Islet precursor cell (in vitro differentiated cells): ENCODE data around the gene FUT8.
"Not testable (repeated sequence)": the region's sequence is repeated elsewhere in the genome, so short reads cannot be mapped to it uniquely, and the experiment has no call there.

ENCODE experiments used
- DNase-seq: peaks from one replicate; pipeline ENCODE4 v3.0.0-alpha.2; 2018

The FUT8 gene

DNA sequence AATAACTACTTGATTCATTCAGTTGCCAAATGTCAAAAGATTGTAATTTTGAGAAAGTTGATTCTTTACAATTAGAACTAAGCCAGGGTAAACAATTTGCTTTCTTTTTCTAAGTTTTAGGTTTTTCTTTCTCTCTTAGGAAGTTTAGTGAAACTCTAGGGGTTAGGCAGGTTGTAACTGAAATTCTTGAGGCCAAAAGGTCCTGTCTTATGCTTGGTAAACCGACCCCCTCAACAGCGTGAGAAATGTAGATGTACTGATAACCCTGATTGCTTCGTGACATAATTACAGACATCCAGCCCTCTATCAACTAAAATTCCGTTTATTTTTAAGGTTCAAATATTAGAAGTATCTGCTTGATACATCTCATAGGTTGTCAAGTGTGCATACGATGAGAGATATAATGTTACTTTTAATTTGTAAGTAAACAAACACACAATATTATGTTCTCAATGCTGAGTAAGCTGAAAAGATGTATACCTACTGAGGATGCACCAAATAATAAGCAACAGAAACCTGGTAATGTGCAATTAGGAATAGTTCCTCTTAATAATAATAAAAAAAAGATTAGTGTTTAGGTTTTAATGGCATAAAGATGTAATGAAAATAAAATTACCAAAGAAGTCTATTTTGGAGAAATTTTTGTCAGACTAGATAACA lies 7.2 kb downstream of the FUT8 start:
- DNase-seq: no peak

DNA sequence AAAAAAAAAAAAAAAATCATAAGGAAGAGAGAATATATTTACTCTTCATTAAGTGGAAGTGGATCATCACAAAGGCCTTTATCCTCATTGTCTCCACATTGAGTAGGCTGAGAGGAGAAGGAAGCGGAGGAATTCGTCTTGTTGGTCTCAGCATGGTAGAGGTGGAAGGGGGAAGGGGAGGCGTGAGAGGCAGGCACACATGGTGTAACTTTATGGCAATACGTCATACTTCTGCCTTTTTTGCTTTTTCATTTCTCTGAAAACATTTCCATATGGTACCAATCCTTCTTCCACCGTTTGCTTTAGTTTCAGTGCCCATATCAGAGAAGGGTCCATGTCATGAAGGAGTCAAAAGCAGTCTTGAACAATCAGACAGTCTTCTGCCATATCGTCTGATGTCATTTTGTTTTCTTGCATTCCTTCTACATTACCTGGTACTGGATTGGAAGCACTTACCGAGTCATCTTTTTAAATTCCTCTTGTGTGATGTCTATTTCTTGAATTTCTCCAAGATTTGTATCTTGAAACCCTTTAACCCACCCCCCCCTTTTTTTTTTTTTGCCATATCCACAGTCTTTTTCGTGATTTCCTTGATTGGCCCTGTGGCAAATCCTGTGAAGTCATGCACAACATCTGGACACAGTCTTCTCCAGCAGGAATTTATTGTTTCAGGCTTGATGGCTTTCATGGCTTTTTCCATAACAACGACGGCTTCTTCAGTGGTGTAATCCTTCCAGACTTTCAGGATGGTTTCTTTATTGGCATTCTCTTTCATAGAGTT lies 8.9 kb downstream of the FUT8 start:
- peak; percentile 61 for DNase-seq

DNA sequence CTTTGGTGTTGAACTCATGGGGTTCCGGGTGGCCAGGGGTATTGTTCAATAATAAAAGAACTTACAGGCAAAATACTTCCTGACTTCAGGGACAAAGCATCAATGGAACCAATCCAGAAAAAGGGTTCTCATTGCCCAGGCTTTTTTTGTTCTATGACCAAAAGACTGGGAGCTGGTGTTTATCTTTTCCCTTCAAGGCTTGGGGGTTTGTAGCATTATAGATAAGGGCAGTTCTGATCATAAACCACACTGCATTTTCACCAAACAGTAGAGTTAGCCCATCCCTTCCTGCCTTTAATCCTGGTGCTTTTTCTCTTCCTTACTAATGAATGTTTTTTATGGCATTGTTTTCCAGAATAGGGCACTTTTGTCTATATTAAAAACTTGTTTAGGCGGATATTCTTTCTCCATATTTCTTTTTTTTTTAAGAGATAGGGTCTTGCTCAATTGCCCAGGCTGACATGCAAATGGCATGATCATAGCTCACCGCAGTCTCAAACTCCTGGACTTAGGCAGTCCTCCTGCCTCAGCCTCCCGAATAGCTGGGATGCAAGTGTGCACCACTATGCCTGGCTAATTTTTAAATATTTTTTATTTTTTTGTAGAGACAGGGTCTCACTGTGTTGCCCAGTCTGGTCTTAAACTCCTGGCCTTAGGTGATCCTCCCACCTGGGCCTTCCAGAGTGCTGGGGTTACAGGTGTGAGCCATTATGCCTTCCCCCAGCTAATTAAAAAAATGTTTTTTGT lies 9.7 kb downstream of the FUT8 start:
- DNase-seq: no peak

DNA sequence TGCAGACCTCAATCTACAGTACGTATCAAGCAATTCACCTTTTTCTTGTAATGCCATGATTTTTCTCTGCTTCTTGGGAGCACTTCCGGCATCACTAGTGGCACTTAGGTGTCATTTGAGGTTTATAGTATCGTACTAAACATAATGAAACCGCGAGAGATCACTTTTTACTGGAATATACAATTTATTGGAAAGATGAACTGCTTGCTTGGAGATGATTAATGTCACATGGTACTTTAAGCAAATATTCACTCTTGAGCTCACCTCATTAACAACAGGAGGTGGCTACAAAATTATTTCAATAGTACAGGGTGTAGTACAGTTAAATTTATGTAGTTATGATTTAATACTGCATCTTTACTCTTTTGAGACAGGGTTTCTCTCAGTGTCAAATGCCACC lies 11.5 kb downstream of the FUT8 start:
- DNase-seq: no peak

DNA sequence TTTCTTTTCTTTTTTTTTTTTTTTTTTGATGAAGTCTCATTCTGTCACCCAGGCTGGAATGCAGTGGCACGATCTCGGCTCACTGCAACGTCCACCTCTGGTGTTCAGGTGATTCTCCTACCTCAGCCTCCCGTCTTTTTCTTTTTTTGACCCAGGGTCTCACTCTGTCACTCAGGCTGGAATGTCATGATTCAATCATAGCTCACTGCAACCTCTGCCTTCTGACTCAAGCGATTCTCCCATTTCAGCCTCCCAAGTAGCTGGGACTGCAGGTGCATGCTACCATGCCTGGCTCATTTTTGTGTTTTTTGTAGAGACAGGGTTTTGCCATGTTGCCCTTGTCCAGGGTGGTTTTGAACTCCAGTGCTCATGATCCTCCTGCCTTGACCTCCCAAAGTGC lies 12.0 kb downstream of the FUT8 start:
- peak; percentile 53 for DNase-seq

DNA sequence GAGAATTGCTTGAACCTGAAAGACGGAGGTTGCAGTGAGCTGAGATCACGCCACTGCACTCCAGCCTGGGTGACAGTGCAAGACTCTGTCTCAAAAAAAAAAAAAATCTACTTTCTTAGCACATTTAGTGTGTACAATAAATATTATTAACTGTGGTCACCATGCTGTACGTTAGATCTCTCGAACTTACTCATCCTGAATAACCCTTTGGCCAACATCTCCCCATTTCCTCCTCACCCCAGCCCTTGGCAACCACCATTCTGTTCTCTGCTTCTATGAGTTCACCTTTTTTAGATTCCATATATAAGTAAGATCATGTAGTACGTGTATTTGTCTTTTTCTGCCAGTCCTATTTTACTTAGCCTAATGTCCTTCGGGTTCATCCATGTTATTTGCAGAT lies 13.4 kb downstream of the FUT8 start:
- no peak for DNase-seq

DNA sequence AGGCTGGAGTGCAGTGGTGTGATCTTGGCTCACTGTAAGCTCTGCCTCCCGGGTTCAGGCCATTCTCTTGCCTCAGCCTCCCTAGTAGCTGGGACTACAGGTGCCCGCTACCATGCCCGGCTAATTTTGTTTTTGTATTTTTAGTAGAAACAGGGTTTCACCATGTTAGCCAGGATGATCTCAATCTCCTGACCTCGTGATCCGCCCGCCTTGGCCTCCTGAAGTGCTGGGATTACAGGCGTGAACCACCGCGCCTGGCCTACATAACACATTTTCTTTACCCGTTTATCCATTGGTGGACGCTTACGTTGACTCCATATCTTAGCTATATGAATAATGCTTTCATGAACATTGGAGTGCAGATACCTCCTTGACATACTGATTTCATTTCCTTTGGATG lies 14.4 kb downstream of the FUT8 start:
- not testable (repeated sequence) for DNase-seq

DNA sequence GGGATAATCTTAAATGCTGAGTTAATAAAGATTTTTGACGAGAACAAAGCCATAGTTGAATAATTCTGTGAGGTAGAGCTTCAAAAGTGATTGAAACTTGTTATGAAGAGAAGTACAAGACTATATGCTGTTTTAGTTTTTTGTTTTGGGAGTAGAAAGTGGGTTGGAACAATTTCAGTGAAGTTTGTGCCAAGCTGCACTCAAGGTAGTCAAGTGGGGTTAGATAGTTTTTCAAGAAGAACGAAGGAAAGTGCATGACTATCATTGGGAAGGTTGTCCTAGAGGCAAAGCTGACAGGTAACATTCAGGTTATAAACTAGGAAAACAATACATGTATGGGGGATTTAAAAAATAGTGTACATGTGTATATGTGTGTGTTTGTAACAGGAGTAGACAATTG lies 16.2 kb downstream of the FUT8 start:
- DNase-seq: no peak

DNA sequence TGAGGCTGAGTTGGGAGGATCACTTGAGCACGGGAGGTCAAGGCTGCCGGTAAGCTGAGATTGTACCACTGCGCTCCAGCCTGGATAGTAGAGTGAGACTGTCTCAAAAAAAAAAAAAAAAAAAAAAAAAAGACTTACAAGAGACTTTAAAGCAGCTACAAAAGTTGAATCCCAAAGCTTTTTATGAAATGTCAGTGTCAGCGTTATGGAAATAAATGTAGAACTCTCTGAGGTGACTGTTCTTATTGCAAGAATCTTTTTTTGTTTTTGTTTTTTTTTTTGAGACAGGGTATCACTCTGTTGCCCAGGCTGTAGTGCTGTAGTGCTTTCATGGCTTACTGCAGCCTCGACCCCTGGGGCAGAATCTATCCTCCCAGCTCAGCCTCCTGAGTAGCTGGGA lies 17.2 kb downstream of the FUT8 start:
- no peak for DNase-seq

DNA sequence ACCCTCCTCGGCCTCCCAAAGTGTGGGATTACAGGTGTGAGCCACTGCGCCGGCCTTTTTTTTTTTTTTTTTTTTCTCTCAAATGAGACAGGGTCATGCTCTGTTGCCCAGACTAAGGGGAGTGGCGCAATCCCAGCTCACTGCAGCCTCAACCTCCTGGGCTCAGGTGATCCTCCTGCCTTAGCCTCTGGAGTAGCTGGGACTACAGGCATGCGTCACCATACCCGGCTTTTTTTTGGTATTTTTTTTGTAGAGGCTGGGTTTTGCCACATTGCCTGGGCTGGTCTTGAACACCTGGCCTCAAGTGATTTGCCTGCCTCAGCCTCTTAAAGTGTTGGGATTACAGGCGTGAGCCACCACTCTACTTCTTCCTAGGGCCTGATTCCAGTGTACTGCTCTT lies 18.7 kb downstream of the FUT8 start:
- peak; percentile 69 for DNase-seq

DNA sequence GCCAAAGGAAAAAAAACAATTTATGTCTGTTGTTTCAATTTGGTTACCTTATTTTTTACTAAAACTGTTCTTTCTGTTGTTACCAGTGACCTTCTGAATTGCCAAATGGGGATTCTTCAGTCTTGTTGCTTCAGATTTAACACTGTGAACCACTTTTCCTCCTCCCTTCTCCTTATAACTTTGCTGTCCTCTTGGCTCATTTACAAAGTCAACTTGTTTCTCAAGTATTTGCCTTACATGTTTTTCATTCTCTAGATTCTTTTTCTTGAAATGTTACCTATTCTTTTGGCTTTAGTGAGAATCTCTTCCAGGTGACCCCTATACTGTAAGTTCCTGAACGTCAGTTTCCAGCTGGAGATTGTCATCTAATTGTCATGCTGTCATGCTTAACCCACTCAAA lies 19.4 kb downstream of the FUT8 start:
- no peak for DNase-seq

DNA sequence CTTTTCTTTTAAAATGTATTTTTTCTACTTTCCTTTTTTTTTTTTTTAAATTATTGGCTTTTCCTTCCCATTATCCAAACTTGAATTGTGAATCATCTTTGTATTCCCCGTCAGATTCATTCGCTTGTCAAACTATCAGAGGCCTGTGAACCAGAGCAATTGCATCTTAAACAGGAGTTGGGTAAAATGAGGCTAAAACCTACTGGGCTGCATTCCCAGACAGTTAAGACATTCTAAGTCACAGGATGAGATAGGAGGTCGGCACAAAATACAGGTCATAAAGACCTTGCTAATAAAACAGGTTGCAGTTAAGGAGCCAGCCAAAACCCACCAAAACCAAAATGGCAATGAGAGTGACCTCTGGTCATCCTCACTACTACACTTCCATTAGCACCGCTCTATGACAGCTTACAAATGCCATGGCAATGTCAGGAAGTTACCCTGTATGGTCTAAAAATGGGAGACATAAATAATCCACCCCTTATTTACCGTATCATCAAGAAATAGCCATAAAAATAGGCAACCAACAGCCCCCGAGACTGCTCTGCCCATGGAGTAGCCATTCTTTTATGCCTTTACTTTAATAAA lies 19.9 kb downstream of the FUT8 start:
- peak; percentile 83 for DNase-seq

DNA sequence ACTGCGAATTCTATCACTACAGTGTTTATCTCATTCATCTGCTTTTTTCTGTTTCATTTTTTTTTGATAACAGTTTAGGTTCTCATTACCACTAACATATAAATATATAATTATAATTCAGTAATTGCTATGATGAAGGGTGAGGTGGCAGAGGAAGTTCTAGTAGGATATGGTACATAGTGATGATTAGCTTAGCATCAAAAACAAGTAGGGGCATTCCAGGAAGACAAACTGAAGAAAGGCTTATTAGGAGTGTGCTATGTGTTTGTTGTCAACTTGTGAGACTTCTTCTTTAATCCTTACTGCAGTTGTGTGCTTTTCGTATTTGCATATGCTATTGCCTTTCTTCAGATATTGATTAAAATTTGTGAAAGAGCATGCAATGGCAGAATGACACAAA lies 20.6 kb downstream of the FUT8 start:
- no peak for DNase-seq

DNA sequence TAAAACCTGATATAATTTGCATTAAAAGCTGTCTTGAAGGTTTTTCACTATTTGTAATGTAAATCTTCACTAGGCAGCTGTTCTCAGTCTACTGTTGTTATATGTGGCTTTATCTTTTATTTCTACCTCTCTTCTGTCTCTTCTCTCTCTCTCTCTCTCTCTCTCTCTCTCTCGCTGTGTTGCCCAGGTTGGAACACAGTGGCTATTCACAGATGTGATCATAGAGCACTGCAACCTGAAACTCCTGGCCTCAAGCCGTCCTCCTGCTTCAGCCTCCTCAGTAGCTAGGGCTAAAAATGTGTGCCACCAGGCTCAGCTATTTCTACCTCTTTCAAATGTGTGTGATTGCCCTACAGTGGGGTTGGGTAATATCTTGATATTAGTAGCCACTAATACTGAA lies 21.1 kb downstream of the FUT8 start:
- peak; percentile 75 for DNase-seq

DNA sequence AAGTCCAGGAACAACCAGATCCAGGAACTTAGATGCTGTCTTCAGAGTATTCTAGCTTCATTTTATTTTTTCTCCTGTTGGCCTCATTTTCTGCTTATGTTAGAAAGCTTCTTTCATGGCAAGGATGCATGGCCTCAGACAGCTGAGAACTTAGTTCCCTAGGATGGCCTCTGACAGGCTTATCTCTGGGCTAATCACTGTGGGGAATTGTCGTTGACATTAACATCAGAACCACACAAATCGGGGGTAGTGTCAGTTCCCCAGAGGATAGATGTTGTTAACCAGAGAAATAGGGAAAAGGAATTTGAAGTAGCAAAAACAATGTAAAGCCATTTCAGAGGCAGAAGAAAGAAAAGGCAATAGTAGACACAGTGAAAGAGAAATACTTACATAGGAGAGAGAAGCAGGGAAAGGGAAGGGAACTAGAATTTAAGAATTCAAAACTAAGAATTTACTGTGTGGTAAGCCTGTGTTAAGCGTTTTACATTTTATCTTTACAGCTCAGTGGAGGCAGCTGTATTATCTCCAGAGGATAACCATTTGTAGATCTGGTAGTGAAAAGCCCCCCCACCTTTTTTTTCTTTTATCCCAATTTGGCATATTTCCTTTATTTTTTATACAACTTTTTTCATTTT lies 21.8 kb downstream of the FUT8 start:
- DNase-seq: peak; percentile 73

DNA sequence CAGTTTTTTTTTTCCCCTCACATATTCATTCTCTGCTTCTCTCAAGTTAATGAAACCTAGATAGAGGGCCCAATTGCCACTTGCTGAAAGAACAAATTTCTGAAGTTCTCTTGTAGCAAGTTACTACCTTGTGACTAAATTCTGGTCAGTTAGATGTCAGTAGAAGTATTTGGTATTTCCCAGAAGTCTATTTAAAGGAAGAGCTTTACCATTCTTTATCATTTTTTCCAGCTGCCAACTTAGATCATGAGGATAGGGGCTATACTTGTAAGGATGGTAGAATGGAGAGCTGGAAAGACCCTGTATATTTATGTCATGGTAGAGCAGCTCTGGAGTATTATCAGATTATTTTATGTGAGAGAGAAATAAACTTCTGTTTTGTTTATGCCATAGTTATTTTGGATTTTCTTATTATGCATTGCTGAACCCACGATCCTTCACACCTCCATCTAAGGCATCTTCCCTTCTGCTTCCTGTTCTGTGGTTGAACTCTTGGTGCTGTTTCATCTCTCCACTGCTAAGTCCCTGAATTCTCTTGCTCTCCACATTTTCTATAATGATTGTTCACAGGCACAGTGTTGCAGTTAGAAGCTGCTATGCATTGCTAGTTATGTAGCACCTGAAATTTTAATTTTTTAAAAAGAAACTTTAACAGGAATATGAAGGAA lies 25.9 kb downstream of the FUT8 start:
- DNase-seq: no peak

DNA sequence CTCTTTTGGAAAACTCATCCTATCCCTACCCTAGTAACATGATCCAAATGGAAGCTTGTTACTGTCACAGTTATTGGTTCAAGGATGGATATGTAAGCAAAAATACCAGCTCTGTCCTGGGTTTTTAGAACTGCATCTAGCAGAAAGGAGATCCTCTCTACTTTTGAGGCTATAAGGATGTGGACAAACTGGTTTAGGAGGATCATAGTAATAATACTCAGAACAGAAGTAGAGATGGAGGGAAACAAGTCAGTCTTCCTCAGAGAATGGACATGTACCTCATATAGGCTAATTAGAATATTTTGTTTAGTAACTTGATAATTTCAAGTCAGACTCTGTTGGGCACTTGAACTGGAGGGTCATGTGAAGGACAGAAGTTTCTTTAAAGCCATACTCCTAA lies 26.6 kb downstream of the FUT8 start:
- no peak for DNase-seq

DNA sequence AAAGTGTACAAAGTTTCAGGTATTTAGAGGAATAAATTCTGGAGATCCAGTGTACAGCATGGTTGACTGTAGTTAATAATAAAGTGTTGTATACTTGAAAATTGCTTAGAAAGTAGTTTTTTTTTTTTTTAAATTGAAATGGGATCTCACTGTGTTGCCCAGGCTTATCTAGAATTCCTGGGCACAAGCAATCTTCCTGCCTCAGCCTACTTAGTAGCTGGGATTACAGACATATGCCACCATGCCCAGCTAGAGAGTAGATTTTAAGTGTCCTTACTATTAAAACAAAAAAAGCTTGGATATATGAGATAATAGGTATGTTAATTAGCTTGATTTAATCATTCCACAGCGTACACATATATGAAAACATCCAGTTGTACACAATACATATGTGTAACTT lies 27.7 kb downstream of the FUT8 start:
- DNase-seq: no peak

DNA sequence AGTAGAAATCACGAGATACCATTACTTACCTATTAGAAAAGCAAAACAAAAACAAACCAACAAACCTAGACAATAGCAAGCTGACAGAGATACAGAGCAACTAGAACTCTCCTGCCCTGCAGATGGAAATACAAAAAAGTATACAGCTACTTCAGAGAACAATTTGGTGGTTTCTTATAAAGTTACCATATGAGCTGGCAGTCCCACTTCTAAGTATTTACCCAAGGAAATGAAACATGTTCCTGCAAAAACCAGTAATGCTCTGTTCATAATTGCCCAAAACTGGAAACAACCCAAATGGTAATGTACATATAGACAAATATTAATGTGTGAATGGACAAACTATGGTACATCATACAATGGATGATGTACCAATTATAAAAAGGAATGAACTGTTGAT lies 31.7 kb downstream of the FUT8 start:
- DNase-seq: no peak

DNA sequence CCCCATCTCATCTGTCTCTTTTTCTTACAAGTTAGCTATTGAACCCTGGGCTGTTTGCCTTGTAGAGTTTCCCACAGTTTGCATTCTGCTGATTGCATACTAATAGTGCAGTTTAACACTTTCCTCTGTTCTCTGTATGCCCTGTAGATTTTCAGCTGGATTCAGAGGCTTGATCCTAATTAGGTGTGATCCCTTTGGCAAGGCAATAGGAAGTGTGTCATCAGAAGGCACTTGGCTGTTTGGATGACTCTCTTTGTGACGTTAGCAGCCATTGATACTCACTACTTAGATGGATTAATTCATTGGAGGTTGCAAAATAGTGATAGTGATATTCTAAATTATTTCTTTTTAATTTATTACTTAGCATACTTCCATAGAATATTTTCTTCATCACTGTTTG lies 33.6 kb downstream of the FUT8 start:
- DNase-seq: no peak

DNA sequence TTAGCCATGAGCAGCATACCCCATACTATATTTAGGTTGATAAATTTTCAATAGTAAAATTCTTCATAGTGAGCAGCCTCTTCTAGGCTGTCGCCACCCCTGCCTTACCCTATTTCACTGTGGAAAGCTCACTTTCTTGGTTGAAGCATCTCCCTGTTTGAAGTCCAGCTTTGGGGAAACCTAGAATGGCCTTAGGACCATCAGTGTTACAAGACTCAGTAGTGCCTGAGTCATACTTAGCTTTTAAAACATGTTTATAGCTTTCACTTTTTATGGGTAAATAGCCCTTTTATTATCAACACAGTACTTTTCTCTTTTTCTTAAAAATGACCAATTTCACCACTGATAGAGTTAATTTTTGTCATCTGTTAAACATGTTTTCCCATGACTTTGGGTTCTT lies 37.1 kb downstream of the FUT8 start:
- no peak for DNase-seq

DNA sequence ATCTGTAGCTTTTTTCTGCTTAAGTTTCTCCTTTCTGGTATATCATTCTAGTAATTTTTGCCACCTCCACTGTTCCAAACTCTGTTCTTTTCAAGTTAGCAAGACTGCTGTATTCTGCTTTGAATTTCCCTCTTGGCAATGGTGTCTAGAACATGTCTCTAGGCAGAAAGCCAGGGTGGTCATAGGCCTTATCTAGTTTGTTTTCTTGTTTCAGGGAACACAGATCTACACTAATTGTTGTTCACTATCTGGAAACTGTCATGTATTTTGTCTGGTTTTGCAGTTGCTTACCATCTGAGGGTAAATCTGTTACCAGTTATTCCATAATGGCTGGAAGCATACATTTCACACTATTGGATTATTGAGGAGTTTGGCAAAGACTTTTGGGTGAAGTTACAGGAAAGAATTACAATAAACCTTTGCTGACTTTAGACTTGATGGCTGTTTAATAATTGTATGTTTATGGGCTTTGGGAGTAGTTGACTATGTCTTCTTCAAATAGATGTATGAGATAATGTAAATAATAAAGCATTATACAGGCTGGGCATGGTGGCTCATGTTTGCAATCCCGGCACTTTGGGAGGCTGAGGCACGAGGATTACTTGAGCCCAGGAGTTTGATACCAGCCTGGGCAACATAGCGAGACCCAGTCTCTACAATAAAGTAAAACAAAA lies 41.4 kb downstream of the FUT8 start:
- no peak for DNase-seq
